GM21390 (cell line): ENCODE data around the gene SPARC.
"Not testable (repeated sequence)": the region's sequence is repeated elsewhere in the genome, so short reads cannot be mapped to it uniquely, and the experiment has no call there.

ENCODE experiments used
- ATAC-seq: cut with Tn5 transposase; IDR thresholded peaks from one replicate; pipeline ENCODE4 v1.9.1; 2021; ENCODE audit not compliant: unreplicated experiment

Gene SPARC

DNA sequence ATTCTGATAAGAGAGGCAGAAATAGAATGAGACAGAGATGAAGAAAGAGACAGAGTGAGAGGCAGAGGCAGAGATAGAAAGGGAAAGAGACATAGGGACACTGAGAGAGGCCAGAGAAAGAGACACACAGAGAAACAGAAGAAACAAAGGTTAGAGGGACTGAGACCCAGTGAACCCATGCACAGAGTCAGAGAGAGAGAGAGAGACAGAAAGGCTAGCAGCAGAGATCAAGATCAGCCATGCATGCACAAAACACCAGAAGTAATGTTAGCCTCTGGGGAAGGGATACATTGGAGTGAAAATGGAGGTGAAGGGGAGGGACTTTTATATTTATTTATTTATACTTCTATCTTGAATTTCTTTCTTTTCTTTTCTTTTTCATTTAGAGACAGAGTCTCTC, 14.1 kb upstream of the SPARC start:
- ATAC-seq = peak; percentile 60

DNA sequence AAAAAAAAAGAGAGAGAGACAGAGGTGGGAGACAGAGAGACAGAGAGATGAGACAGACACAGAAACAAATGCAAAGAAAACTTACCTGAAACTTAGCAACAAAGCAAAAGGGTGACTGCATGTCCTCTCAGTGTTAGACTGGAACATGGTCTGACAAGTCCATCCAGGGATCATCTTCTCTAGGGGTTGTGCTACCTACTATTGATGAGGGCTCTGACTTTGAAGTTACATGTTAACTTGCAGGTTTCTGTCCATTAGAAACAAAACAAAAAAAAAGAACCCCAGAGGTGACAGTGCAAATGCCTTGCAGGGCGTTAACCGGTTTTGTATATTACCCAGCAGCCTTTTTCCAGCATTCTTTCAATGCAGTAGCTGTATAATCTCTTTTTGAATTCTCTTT, 13.6 kb upstream of the SPARC start:
- no peak for ATAC-seq

DNA sequence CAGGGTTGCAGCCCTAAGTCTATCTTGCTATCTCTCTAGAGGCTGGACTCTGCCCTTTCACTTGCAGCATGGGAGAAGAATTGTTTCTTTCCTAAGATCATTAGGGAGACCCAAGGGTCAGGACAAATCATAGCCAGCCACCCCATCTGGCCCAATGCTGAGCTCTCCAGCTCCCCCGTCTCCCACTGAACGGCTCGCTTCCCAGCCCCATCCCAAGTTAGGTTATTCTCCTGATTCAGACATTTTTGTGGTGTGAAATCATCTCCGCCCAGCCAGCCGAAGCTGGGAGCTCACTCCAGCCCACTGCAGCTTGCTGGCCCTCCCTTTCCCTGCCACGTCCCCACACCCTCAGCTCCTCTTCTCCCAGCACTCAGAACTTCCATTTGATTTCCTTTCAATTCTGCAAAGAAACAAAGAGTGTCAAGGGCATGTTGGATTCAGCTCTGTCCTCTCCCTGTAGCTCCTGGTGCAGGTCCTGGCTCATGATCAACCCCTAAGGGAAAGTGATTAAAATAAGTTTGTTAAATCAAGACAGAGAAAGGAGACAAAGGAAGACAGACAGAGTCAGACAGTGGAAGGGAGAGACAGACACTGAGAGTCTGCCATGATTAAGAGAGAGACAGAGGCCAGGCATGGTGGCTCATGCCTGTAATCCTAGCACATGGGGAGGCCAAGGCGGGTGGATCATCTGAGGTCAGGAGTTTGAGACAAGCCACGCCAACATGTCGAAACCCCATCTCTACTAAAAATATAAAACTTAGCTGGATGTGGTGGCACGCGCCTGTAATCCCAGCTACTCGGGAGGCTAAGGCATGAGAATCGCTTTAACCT, 12.6 kb upstream of the SPARC start:
- ATAC-seq = no peak

DNA sequence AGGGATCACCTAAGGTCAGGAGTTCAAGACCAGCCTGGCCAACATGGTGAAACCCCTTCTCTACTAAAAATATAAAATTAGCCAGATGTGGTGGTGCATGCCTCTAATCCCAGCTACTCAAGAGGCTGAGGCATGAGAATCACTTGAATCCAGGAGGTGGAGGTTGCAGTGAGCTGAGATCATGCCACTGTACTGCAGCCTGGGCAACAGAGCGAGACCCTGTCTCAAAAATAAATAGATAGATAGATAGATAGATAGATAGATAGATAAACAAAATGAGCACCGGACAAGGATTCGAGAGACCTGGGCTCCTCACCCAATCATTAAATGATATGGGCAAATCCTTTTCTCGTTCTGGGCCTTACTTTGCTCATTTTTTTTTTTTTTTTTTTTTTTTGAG, 11.4 kb upstream of the SPARC start:
- not testable (repeated sequence) for ATAC-seq

DNA sequence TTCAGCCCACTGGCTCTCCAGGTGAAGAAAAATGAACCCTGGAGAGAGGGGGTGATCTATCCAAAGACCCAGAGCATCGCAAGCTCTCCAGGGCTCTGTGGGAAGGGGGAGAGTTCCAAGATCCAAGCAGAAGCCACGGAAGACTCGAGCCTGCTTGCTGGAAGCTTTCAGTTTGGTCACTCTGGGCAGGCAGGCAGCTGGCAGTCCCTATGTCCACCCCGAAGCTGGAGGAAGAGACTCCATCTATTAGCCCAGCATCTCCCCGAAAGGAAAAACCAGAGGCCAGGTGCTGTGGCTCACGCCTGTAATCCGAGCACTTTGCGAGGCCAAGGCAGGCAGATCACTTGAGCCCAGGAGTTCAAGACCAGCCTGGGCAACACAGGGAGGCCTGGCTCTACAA, 10.7 kb upstream of the SPARC start:
- no peak for ATAC-seq

DNA sequence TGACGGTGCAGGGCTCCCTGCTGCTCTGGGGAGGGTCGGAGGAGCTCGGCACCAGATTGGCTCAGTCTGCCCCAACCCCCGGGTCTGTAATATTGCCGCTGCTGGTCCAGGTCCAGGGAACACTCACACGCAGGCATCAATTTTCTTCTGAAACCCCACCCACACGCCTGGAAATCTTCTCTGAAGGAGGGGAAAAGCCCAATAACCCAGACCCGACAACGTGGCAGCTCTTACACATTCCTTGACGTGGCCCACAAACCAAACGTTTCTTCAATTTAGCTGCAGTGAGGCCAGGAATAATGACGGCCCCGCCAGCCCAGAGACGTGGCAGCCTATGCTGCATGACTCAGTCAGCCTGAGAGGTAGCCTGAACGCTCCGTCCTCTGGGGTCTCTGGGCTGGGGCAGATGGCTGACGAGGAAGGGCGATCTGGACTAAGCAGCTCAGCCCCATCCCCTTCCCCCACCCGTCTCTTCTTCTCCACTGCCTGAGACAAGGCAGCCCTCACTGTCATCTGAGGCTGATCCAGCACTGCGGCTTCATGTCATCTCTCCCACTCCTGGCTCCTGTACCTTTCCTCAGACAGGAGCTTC, 9.9 kb upstream of the SPARC start:
- no peak for ATAC-seq

DNA sequence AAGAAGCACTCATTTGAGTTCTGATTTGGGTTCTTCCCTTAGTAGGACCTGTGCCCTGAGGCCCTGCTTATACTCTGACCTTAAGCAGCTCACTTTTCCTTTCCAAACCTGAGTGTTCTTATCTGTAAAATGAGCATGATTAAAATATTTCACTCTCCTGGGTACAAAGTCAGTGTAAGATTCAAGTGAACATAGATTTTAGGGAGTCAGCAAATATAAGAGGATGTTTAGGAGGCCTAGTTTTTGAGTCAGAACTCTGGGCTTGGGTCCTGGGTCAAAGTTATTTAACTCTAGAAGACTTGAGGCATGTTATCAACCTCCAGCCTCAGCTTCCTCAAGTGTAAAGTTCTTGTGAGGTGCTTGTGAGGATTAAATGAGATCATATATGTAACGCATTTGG, 8.7 kb upstream of the SPARC start:
- no peak for ATAC-seq

DNA sequence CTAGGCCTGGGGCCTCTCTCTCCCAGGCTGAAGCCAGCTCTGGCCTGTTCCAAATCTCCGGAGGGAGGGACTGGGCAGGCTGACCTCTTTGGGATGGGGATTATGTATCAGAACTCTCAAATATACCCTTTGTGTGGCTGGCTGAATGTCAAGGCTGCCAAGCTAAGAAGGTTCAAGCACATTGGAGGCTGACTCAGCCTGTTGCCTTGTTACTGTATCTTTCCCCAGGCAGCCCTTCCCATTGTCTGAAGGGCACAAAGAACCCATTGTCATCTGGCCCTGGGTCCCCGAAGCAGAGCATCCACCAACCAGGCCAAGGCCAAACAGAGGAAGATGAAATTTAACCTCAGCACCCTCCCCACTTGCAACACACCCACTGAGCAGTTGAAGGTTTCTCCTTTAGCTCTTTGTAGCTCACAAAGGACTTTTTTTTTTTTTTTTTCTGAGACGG, 7.3 kb upstream of the SPARC start:
- ATAC-seq = no peak

DNA sequence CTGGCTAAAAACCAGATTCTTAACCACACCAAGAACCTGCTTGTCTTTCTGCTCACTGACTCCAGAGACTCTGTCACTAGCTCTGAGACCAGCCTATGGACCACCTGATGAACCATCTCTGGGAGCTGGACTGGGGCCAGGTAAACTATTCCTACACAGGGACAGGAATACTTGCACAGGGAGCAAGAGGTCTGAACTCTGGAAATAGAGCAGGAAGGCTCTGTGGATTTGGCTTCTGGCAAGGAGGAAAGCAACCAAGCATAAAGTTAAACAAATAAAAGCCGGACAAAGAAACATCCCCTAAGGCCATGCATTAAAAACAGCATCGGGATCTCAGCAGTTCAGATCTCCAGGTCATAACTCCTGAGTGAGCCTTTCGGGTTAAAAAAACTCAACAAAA, 5.6 kb upstream of the SPARC start:
- no peak for ATAC-seq

DNA sequence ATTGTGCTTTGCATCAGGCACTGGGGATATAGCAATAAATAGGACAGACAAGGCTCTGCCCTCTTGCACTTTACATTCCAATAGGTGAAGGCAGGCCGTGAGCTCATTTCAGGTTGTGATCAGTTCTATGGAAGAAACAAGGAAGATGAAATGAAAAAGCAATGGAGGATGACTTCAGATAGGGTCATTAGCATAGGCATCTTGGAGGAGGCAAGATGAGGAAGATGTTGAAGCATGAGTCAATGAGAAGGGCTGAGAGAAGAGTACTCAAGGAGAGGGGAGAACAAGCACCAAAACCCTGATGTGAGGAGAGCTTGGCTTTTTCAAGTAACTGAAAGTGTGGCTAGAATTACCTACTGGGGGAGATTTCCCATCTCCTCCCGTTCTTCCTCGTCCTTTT, 5.0 kb upstream of the SPARC start:
- ATAC-seq = no peak

DNA sequence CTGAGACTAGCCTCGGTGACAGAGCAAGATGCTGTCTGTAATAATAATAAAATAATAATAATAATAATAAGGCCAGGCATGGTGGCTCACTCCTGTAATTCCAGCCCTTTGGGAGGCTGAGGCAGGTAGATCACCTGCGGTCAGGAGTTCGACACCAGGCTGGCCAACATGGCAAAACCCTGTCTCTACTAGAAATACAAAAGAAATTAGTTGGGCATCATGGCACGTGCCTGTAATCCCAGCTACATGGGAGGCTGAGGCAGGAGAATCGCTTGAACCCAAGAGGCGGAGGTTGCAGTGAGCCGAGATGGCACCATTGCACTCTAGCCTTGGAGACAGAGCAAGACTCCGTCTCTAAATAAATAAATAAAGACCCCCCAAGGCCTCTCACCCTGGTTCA, 2.9 kb upstream of the SPARC start:
- not testable (repeated sequence) for ATAC-seq

DNA sequence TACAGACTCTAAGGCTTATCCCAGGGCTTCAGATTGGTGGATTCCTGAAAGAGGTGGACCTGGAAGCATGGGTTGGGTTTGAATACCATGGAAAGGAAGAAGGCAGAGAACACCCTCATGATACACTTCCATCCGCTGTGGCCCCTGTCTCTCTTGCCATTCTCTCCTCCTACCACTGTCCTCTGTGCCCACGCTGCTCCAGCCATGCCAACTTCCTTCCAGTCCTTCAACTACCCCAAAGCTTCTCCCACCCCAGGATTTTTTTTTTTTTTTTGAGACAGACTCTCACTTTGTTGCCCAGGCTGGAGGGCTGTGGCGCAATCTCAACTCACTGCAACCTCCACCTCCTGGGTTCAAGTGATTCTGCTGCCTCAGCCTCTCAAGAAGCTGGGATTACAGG, 1.7 kb upstream of the SPARC start:
- ATAC-seq = no peak

DNA sequence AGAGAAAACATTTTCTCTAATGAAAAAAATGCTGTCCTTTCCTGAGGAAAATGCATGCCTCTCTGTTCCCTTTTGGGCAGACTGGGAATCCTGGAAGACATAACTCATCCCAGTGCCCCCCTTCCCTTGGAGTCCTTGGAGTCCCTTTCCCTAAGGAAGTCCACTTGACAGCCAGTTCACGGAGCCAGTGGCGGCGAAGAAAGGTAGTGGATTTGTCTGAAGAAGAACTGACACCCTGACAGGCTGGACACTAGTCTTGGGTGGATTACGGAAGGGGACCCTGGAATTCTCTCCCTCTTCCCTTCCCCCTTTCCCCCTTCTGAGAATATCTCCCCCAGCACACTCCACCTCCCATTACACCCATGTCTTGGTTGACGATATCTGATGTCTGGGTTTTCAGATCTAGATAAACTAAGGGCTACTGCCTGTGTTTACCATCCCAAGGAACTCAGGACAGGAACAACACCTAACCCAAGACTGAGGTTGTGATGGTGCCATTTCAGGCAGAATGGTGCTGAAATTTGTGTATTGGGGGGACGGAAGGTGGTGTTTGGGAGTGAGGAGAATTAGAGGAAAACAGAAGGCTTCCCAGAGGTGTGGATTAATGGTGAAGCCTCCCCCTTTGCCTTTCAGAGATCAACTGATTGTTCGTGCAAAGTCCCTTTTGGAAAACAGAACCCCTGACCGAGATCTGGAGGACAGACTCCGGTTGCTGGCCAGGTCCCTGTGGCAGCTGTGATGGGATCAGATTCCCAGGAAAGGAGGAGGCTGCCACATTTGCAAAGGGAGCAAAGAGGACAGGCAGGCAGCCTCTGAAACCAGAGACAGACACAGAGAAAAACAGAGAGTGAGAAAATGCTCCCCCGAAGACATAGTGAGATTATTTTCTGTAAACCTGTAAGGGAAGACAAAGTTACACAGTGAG, 704 bp downstream of the SPARC start:
- ATAC-seq = peak; percentile 7

DNA sequence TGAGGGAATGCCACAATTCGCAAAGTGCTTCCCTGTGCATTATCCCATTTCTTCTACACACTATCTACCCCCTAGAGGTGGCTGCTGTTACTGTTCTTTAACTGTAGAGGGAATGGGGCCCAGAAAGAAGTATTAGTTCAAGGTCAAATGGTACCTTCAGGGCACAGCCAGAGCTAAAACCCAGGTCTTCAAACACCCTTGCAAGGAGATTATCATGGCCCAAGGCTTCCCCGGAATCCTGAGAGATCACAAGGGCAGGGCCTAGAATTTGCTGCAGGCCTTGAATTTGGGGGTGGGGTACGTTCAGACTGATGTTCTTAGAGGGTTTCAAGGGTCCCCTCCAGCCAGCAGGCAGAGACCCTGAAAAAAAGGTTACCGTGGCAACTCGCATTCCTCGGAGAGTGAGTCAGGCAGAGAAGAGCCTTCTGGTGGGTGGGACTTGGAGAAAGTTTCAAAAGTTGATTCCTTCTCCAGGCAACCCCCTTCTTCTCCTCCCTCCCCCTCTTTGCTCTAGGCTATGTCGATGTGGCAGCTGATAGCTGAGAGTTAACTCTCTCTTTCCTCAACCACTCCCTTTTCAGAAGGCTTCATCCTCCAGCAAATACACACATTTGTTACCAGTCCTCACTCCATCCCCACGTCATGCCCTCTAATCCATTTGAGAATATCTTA, 1.9 kb downstream of the SPARC start:
- no peak for ATAC-seq

DNA sequence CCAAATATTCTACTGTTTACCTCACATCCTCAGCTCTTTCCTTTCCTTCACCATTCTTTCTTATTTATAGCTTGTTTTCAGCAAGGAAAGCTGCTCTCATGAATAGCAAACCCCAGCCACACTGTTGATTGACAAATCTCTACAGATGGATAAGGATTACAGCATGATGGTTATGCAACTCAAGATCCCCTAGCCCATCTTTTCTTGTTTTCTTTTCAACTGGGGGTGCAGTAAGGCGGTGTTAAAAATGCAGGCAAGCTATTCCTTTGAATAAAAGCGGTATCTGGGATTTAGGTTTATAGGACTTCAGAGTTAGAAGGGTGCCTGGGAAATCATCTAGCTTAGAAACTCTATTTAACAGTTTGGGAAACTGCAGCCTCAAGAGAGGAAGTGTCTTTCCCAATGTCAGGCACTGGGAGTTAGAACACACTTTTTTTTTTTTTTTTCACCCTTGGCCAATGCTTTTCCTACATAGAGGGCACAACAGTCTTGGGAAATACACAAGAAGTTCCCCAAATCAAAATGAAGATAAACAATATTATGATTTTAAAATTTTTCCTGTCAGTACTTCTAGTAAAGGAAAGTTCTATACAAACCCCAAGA, 2.6 kb downstream of the SPARC start:
- ATAC-seq = no peak

DNA sequence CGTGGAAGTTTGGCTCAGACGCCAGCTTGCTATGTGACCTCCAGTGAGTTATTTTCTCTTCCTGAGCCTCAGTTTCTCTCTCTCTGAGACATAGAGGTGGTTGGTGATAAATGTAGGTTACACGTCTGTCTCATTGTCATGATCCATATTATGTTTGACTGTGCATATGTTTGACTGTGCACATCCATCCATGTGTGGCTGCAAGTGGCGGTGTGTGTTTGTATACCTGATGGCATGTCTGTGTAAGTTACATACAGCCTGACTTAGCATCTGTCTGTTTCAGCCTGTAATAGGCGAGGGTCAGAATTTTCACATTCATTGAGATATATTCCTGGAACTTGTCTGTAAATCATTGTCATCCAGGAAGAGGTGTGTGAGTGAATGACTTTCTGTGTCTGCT, 3.3 kb downstream of the SPARC start:
- no peak for ATAC-seq

DNA sequence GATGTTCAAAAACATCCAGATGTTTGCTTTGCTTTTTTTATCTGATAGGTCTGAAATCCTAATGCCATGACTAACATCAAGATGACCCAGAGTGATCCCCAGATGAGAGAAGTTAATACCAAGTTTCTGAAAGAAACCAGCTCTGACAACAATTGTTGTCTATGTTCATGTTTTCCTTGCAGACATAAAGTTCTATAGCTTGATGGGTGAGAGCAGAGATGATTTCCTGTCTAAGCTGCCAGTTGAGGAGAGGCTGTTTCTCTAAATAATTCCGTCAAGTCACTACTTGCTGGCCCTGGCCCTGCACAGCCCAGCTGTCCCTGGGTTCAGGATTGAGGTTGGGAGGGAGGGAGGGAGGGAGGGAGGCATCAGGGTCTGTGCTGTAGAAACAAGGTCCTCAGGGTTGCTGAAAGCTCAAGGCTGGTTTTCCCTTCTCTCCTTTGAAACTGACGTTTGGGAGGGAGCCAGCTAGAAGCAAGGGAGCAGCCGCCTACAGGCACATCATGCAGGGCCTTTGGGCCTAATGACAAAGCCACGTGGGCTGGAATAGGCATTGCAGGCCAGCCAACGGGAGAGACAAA, 3.9 kb downstream of the SPARC start:
- no peak for ATAC-seq

DNA sequence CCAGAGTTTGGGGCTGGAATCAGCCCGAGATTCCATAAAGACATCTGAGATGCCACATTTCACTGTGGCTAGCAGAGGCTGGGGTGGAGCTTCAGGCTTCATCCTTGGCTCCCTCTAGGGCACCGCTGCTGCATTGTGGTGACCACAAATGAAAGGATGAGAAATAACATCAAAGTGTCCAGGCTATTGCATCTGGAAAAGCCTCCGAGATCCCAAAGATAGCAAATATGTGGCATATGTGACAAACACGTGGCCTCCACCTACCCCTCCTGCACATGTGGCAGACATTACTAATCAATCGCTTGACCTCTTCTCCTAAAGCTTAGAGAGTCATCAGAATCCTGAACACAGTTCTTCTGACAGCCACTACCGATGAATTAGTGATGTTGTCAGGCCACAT, 4.5 kb downstream of the SPARC start:
- no peak for ATAC-seq

DNA sequence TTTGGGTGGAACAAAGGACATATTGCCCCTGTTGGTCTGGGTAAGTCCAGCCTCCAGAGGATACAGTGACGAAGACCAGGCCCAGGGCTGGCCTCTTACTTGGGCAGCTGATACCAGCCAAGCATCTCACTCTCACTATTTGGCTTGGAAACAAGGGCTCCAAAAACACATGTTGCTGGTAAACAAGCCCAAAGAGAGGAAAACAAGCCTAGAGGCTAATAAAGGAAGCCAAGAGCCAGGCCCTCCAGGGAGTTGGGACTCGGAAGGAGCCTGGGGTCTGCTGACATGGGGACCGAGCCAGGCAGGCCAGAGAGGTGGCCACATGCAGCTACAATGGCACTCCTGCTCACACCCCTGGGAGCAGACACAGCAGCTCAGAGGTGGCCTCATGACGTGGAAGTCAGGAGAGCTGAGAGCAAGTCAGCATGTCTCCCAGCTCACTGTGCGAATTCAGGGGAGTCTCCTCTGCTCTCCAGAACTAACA, 5.7 kb downstream of the SPARC start:
- ATAC-seq = no peak

DNA sequence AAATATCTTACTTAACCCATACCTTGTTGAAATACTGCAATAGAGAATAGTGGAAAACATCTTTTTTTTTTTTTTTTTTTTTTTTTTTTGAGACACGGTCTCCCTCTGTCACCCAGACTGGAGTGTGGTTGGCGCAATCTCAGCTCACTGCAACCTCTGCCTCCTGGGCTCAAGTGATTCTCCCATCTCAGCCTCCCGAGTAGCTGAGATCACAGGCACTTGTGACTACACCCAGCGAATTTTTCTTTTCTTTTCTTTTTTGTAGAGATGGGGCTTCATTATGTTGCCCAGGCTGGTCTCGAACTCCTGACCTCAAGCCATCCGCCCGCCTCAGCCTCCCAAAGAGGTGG, 6.6 kb downstream of the SPARC start:
- not testable (repeated sequence) for ATAC-seq
